Stimulated activated naive CD4-positive, alpha-beta T cell treated with Interleukin-2 at 50 U/mL for 16 hours (primary cell): ENCODE measurements around the gene BPIFB1.

Source experiments
- DNase-seq: peaks from one replicate; lab custom pipeline; 2025; lab: John Stamatoyannopoulos, UW

The BPIFB1 gene

GRCh38 chr20:33298391-33298790 is 15.4 kb downstream of the BPIFB1 start:
- DNase-seq, result no peak

GRCh38 chr20:33299111-33299603 is 16.1 kb downstream of the BPIFB1 start:
- DNase-seq, result peak; percentile 61

GRCh38 chr20:33301192-33301930 is 18.3 kb downstream of the BPIFB1 start:
- no peak for DNase-seq

- no peak for DNase-seq
These were observed 20.6 kb downstream of the BPIFB1 start for GRCh38 chr20:33303595-33303994.

GRCh38 chr20:33304046-33304445 is 21.0 kb downstream of the BPIFB1 start:
- no peak for DNase-seq

GRCh38 chr20:33305589-33306057 is 22.6 kb downstream of the BPIFB1 start:
- no peak for DNase-seq

GRCh38 chr20:33306228-33306627 is 23.2 kb downstream of the BPIFB1 start:
- DNase-seq, result no peak

GRCh38 chr20:33306807-33307206 is 23.8 kb downstream of the BPIFB1 start:
- DNase-seq, result no peak

- no peak for DNase-seq
These were observed 25.7 kb downstream of the BPIFB1 start for GRCh38 chr20:33308668-33309067.

- DNase-seq, result no peak
These were observed 26.6 kb downstream of the BPIFB1 start for GRCh38 chr20:33309631-33310030.

- no peak for DNase-seq
These were observed 27.4 kb downstream of the BPIFB1 start for GRCh38 chr20:33310327-33310899.

GRCh38 chr20:33311011-33311410 is 28.0 kb downstream of the BPIFB1 start:
- DNase-seq, result no peak

GRCh38 chr20:33311996-33312395 is 29.0 kb downstream of the BPIFB1 start:
- DNase-seq, result no peak

GRCh38 chr20:33312583-33312982 is 29.6 kb downstream of the BPIFB1 start:
- DNase-seq, result no peak

- DNase-seq, result no peak
These were observed 30.8 kb downstream of the BPIFB1 start for GRCh38 chr20:33313686-33314314.

GRCh38 chr20:33316343-33316742 is 33.3 kb downstream of the BPIFB1 start:
- no peak for DNase-seq

GRCh38 chr20:33316958-33317357 is 33.9 kb downstream of the BPIFB1 start:
- no peak for DNase-seq

GRCh38 chr20:33317424-33318095 is 34.5 kb downstream of the BPIFB1 start:
- no peak for DNase-seq

- DNase-seq, result no peak
These were observed 35.0 kb downstream of the BPIFB1 start for GRCh38 chr20:33318096-33318429.

- DNase-seq, result no peak
These were observed 37.0 kb downstream of the BPIFB1 start for GRCh38 chr20:33320006-33320405.

- DNase-seq, result no peak
These were observed 39.4 kb downstream of the BPIFB1 start for GRCh38 chr20:33322456-33322855.

- DNase-seq, result no peak
These were observed 40.2 kb downstream of the BPIFB1 start for GRCh38 chr20:33323236-33323635.

- DNase-seq, result no peak
These were observed 42.3 kb downstream of the BPIFB1 start for GRCh38 chr20:33325350-33325749.
